ENCODE data around the gene PGGHG. TPM values are rescaled to one million over a fixed set of nuclear protein-coding genes. Genes with fewer than 3 reads are reported as not detected.
A peak's percentile ranks its signal among the peaks of the same experiment; 100 is the strongest.
"Not testable (repeated sequence)": the region's sequence is repeated elsewhere in the genome, so short reads cannot be mapped to it uniquely, and the experiment has no call there.

Gene PGGHG
- total and polyA plus RNA-seq, 5 donors: 9.9 to 18.7 (median 12.0) TPM

- H3K27ac ChIP-seq (ENCODE audit: low read length): no peak overlapping the region
- no peaks in the 10 kb centered on the region for H3K27me3 ChIP-seq (ENCODE audit: control insufficient read depth, insufficient read depth)
- intact Hi-C loops (cut with DNase I): loop anchor here in 3 of 4 donors (5.0 to 10.0 kb wide), 2 partner anchors 50 to 52 kb away; no protein-coding TSS in a partner anchor
- ATAC-seq: no peak
- H3K9me3 ChIP-seq (ENCODE audit: control insufficient read depth, low read length): no peaks in the 10 kb centered on the region
- H3K4me3 ChIP-seq (ENCODE audit: low read length): no peak overlapping the region
- DNase-seq: peak; percentile 72 to 90 (median 83)
- WGBS: 34% methylated on average over 19 of the region's 19 CpGs
- H3K4me1 ChIP-seq (ENCODE audit: control insufficient read depth, insufficient read depth, low read length): peaks cover 2% of the 10 kb centered on the region
Observed at GRCh38 chr11:304915-305843, 16.3 kb downstream of the PGGHG start.

GRCh38 chr11:305844-306211, 16.9 kb downstream of the PGGHG start:
- Histone ChIP-seq H3K4me1 (ENCODE audit: control insufficient read depth, insufficient read depth, low read length) (peaks cover 2% of the 10 kb centered on the region), H3K4me3 (ENCODE audit: low read length) (no peak overlapping the region), H3K9me3 (ENCODE audit: control insufficient read depth, low read length) (no peaks in the 10 kb centered on the region), H3K27me3 (ENCODE audit: control insufficient read depth, insufficient read depth) (no peaks in the 10 kb centered on the region), H3K27ac (ENCODE audit: low read length) (peak overlapping the region; percentile 36)
- ATAC-seq (no peak), DNase-seq (peak in 2 of 3 donors; percentile 5 to 24)
- 86% methylated on average over 10 of the region's 10 CpGs for WGBS
- intact Hi-C loops (cut with DNase I): loop anchor here in 3 of 4 donors (5.0 to 10.0 kb wide), 2 partner anchors 49 to 51 kb away; no protein-coding TSS in a partner anchor

DNA sequence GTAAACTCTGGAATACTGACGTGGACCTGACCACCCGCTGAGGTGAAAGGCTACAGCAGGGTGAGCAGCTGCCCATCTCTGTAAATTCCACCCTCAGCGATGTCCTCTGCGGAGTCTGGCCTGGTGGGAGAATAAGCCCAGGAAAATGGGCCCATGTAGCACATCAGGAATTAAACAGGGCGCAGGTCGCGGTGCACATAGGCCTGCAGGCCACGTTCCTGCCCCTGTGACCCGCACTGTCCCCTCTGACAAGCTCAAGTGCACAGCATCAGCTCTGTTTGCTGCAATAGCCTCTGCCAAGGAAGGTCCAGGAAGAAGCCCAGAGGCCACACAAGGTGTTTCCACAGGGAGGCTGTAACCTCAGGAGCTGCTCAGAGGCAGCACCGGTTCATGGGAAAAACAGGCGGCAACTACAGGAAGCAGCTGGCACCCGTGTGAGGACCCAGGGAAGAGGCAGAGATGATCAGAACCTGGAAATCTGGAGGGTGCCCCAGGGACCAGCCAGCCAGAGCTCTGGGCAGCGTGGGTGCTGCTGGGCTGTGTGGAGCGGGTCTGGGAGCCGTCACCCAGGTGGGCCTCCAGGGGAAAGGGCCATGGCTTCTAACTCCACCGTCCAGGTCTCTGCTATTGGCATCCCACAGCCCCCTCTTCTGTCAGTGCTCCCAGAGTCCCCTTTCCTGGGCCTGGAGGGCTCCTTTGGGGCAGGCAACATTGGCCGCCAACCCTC, 17.9 kb downstream of the PGGHG start:
- no peak for ATAC-seq

DNA sequence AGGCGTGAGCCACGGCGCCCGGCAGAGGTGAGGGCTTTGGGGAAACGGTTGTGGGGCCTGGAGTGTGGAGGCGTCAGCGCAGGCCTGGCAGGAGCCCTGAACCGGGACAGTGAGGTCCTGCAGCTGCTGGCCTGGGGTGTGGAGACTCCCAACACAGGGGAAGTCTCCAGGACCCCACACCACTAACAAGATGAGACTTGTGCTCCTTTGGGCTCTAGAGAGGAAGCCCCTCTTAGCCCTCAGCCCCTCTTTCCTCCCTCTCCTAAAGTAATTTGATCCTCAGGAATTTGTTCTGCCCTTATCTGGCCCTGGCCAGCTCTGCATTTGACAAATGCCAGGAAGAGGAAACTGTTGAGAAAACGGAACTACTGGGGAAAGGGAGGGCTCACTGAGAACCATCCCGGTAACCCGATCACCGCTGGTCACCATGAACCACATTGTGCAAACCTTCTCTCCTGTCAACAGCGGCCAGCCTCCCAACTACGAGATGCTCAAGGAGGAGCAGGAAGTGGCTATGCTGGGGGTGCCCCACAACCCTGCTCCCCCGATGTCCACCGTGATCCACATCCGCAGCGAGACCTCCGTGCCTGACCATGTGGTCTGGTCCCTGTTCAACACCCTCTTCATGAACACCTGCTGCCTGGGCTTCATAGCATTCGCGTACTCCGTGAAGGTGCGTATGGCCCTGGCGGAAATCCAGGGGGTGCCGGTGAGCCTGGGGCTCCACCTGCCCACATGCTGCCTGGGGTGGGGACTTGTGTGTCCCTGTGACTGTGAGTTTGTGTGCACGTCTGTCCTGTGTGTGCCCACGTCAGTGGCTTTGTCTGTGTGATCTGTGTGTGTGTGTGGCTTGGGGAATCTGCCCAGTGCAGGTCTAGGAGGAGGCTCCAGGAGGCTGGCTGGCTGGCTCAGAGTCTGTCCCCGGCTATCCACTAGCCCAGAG, 19.1 kb downstream of the PGGHG start, which contains the start of gene IFITM2:
Gene IFITM2 (plus strand): TSS at position 51 of the 943 bp plus-strand sequence. CDS start 377 bp downstream, at position 428.
- H3K4me3 ChIP-seq (ENCODE audit: low read length): peak within 1 kb of the TSS; percentile 41
- intact Hi-C loops (cut with DNase I): loop anchor here in 3 of 4 donors (5.0 to 10.0 kb wide), 2 partner anchors 47 to 49 kb away; no protein-coding TSS in a partner anchor
- peak; percentile 66 to 69 for ATAC-seq
- not testable (repeated sequence) for H3K9me3 ChIP-seq (ENCODE audit: control insufficient read depth, low read length); H3K4me1 ChIP-seq (ENCODE audit: control insufficient read depth, insufficient read depth, low read length); H3K27me3 ChIP-seq (ENCODE audit: control insufficient read depth, insufficient read depth)
- DNase-seq: peak; percentile 81 to 89 (median 88)
- H3K27ac ChIP-seq (ENCODE audit: low read length): peak within 1 kb of the TSS; percentile 87
- WGBS: 3% methylated on average over 28 of the region's 28 CpGs

More for the DNA sequence above, 17.9 kb downstream of the PGGHG start:
- 92% methylated on average over 17 of the region's 17 CpGs for WGBS
- DNase-seq: peak; percentile 15 to 56 (median 47)
- intact Hi-C loops (cut with DNase I): loop anchor here in 3 of 4 donors (5.0 to 10.0 kb wide), 2 partner anchors 48 to 50 kb away; no protein-coding TSS in a partner anchor
- Histone ChIP-seq H3K27ac (ENCODE audit: low read length) (peak overlapping the region; percentile 62), H3K4me3 (ENCODE audit: low read length) (no peak overlapping the region), H3K4me1 (ENCODE audit: control insufficient read depth, insufficient read depth, low read length) (peaks cover 2% of the 10 kb centered on the region), H3K27me3 (ENCODE audit: control insufficient read depth, insufficient read depth) (no peaks in the 10 kb centered on the region), H3K9me3 (ENCODE audit: control insufficient read depth, low read length) (no peaks in the 10 kb centered on the region)

DNA sequence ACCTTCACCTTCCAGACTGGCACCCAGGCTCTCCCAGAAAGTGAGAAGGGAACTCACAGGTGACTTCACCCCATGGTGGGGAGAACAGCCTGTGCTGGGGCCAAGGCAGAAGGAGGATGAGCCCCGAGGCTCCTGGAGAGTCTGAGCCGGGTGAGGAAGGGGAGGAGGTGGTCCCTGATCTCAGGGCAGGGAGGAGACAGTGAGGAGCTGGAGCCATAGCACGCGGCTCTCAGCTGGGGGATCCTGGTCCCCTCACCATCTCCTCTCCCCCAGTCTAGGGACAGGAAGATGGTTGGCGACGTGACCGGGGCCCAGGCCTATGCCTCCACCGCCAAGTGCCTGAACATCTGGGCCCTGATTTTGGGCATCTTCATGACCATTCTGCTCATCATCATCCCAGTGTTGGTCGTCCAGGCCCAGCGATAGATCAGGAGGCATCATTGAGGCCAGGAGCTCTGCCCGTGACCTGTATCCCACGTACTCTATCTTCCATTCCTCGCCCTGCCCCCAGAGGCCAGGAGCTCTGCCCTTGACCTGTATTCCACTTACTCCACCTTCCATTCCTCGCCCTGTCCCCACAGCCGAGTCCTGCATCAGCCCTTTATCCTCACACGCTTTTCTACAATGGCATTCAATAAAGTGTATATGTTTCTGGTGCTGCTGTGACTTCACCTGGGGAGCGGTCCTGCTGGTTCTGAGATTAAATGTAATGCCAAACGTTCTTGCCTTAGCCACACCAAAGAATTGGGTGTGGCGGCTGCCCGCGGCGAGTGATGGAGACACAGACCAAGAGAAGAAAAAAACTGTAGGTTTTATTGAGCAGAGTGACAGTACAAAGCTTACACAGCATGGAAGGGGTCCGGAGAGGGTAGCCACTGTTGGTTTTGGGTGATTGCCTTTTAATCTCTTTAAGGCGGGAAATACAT, 20.1 kb downstream of the PGGHG start:
- peak overlapping the region; percentile 28 for H3K27ac ChIP-seq (ENCODE audit: low read length)
- ATAC-seq (peak; percentile 0 to 1), DNase-seq (peak; percentile 13 to 66 (median 49))
- peak overlapping the region; percentile 41 for H3K4me3 ChIP-seq (ENCODE audit: low read length)
- H3K27me3 ChIP-seq (ENCODE audit: control insufficient read depth, insufficient read depth); H3K9me3 ChIP-seq (ENCODE audit: control insufficient read depth, low read length); H3K4me1 ChIP-seq (ENCODE audit: control insufficient read depth, insufficient read depth, low read length): not testable (repeated sequence)
- WGBS: 40% methylated on average over 24 of the region's 24 CpGs
- intact Hi-C loops (cut with DNase I): loop anchor here in 3 of 4 donors (5.0 to 10.0 kb wide), 2 partner anchors 46 to 48 kb away; no protein-coding TSS in a partner anchor

GRCh38 chr11:309979-310572, 21.1 kb downstream of the PGGHG start:
- intact Hi-C loops (cut with DNase I): loop anchor here in 3 of 4 donors (5.0 to 10.0 kb wide), 2 partner anchors 45 to 47 kb away; no protein-coding TSS in a partner anchor
- H3K9me3 ChIP-seq (ENCODE audit: control insufficient read depth, low read length); H3K4me1 ChIP-seq (ENCODE audit: control insufficient read depth, insufficient read depth, low read length); H3K27me3 ChIP-seq (ENCODE audit: control insufficient read depth, insufficient read depth): not testable (repeated sequence)
- WGBS: 23% methylated on average over 5 of the region's 18 CpGs
- peak overlapping the region; percentile 11 for H3K27ac ChIP-seq (ENCODE audit: low read length)
- peak overlapping the region; percentile 41 for H3K4me3 ChIP-seq (ENCODE audit: low read length)
- peak in 2 of 3 donors; percentile 37 to 46 for DNase-seq
- ATAC-seq: peak; percentile 2 to 7

- Histone ChIP-seq H3K27ac (ENCODE audit: low read length) (peak overlapping the region; percentile 90), H3K4me3 (ENCODE audit: low read length) (peak overlapping the region; percentile 12)
- H3K9me3 ChIP-seq (ENCODE audit: control insufficient read depth, low read length); H3K4me1 ChIP-seq (ENCODE audit: control insufficient read depth, insufficient read depth, low read length); H3K27me3 ChIP-seq (ENCODE audit: control insufficient read depth, insufficient read depth); intact Hi-C loops (cut with DNase I): not testable (repeated sequence)
- WGBS: under 1% methylated on average over 9 of the region's 71 CpGs
- ATAC-seq (peak; percentile 50 to 64), DNase-seq (peak; percentile 27 to 58 (median 55))
Observed at GRCh38 chr11:311013-311748, 22.3 kb downstream of the PGGHG start.

- H3K4me1 ChIP-seq (ENCODE audit: control insufficient read depth, insufficient read depth, low read length): peaks cover 4% of the 10 kb centered on the region
- peak overlapping the region; percentile 90 for H3K27ac ChIP-seq (ENCODE audit: low read length)
- DNase-seq (peak; percentile 41 to 71 (median 60)), ATAC-seq (peak in 1 of 2 donors; percentile 4)
- 52% methylated on average over 14 of the region's 14 CpGs for WGBS
- H3K9me3 ChIP-seq (ENCODE audit: control insufficient read depth, low read length): no peaks in the 10 kb centered on the region
- no peaks in the 10 kb centered on the region for H3K27me3 ChIP-seq (ENCODE audit: control insufficient read depth, insufficient read depth)
- peak overlapping the region; percentile 12 for H3K4me3 ChIP-seq (ENCODE audit: low read length)
- intact Hi-C loops (cut with DNase I): no loop called here
Observed at GRCh38 chr11:312092-312816, 23.3 kb downstream of the PGGHG start.
